Osteoblast (primary cell): ENCODE data around the gene REG3G. TPM values are rescaled to one million over a fixed set of nuclear protein-coding genes. Genes with fewer than 3 reads are reported as not detected.

ENCODE experiments used
- DNase-seq: peaks from one replicate; pipeline ENCODE4 v3.0.0; 2011; ENCODE audit warnings: low spot score, mixed read lengths; ENCODE audit not compliant: insufficient read length; ENCODE audit errors: missing footprints
- H2AFZ ChIP-seq: 2 replicates; pipeline ENCODE4 v1.6.0; 2011; ENCODE audit warnings: mild to moderate bottlenecking, low read length
- H3K27ac ChIP-seq: 2 replicates; pipeline ENCODE4 v1.5.1; 2011; ENCODE audit warnings: mild to moderate bottlenecking, low read depth, low read length, moderate library complexity
- H3K27me3 ChIP-seq: 2 replicates; pipeline ENCODE4 v1.6.0; 2012; ENCODE audit warnings: mild to moderate bottlenecking, control low read depth, inconsistent platforms, low read length, moderate library complexity; ENCODE audit not compliant: insufficient read depth
- H3K36me3 ChIP-seq: 2 replicates; pipeline ENCODE4 v1.5.1; 2011; ENCODE audit warnings: mild to moderate bottlenecking, low read length, control low read depth, moderate library complexity; ENCODE audit not compliant: insufficient read depth
- H3K4me1 ChIP-seq: 2 replicates; pipeline ENCODE4 v1.5.1; 2011; ENCODE audit warnings: mild to moderate bottlenecking, low read length, control low read depth, moderate library complexity; ENCODE audit not compliant: insufficient read depth
- H3K4me2 ChIP-seq: 2 replicates; pipeline ENCODE4 v1.6.0; 2011; ENCODE audit warnings: mild to moderate bottlenecking, low read length; ENCODE audit not compliant: insufficient read depth
- H3K4me3 ChIP-seq: fragments of 200-600 bp; sonication (generic); 3 replicates; pipeline ENCODE4 v1.5.1; 2012; ENCODE audit warnings: mild to moderate bottlenecking, low read length, inconsistent platforms; ENCODE audit not compliant: insufficient read depth
- H3K79me2 ChIP-seq: 2 replicates; pipeline ENCODE4 v1.6.0; 2012; ENCODE audit warnings: mild to moderate bottlenecking, low read length, control low read depth, inconsistent platforms; ENCODE audit not compliant: insufficient read depth
- H3K9me3 ChIP-seq: 2 replicates; pipeline ENCODE4 v1.5.1; 2011; ENCODE audit warnings: low read depth, low read length, control low read depth
- H4K20me1 ChIP-seq: 2 replicates; pipeline ENCODE4 v1.6.0; 2012; ENCODE audit warnings: mild to moderate bottlenecking, low read length, control low read depth; ENCODE audit not compliant: insufficient read depth
- CTCF ChIP-seq: IDR thresholded peaks from 2 replicates; pipeline ENCODE4 v1.5.1; 2011; ENCODE audit warnings: mild to moderate bottlenecking, low read depth, low read length, moderate library complexity; ENCODE audit errors: extremely low read depth
- total RNA-seq: library from RNA; depleted of rRNA; stranded (reverse); fragments of >200 nt; gene quantifications from 2 replicates; pipeline ENCODE4 v1.2.3, GENCODE V29; 2012

REG3G gene
- total RNA-seq, 1 donor = not detected

- H4K20me1 ChIP-seq = no peaks in the 10 kb centered on the region
- H3K79me2 ChIP-seq = no peaks in the 10 kb centered on the region
- H3K4me3 ChIP-seq = no peak overlapping the region
- H3K9me3 ChIP-seq = no peaks in the 10 kb centered on the region
- H3K27me3 ChIP-seq = no peaks in the 10 kb centered on the region
- H3K36me3 ChIP-seq = no peaks in the 10 kb centered on the region
- H3K27ac ChIP-seq = no peak overlapping the region
- no peak for TF ChIP-seq CTCF
- H3K4me2 ChIP-seq = no peak overlapping the region
- no peak for DNase-seq
- H3K4me1 ChIP-seq = no peaks in the 10 kb centered on the region
- H2AFZ ChIP-seq = no peak overlapping the region
These were observed 45.6 kb downstream of the REG3G start for GRCh38 chr2:79071078-79071477.

Other genes with a start within 250 kb of the REG3G start
- gene REG1B, start 62.3 kb downstream of the REG3G start, total RNA-seq = not detected in 2 replicates
- gene REG1A, start 94.8 kb downstream of the REG3G start, total RNA-seq = not detected in 2 replicates
- not detected in 2 replicates for gene REG3A, start 134.1 kb downstream of the REG3G start, total RNA-seq